ENCODE results near the gene SSR3. TPM values are rescaled to one million over a fixed set of nuclear protein-coding genes. Genes with fewer than 3 reads are reported as not detected.

Gene SSR3
- total and polyA plus RNA-seq, 11 donors: 112 to 900 (median 197) TPM

- peak in 1 of 4 donors; percentile 35 for ATAC-seq
- intact Hi-C loops (cut with DNase I): loop anchor here in 9 of 10 donors (1.0 to 10.0 kb wide), 12 partner anchors 51 to 581 kb away; partner anchors contain the start of genes TIPARP (in 5 of the 9) and LEKR1 (in 2 of the 9)
- Histone ChIP-seq H3K27ac (peak overlapping the region; percentile 84 to 98 (median 93)), H3K4me3 (peak overlapping the region; percentile 81 to 98 (median 90)), H3K27me3 (no peaks in the 10 kb centered on the region), H3K9me3 (no peaks in the 10 kb centered on the region), H3K4me1 (peaks cover 8 to 65% (median 51%) of the 10 kb centered on the region in 12 donors), H3K36me3 (peaks cover 0 to 45% (median 33%) of the 10 kb centered on the region in 9 donors)
- no peak for TF ChIP-seq CTCF (IDR thresholded peaks at IDR 0.05)
- no peak for TF ChIP-seq POLR2A (IDR thresholded peaks at IDR 0.05)
- DNase-seq: no peak
- WGBS, 4 donors: 20 to 26% (median 23%) methylated on average over 11 of the region's 11 CpGs
These were observed 1.1 kb downstream of the SSR3 start for GRCh38 chr3:156553705-156554356.

- peak overlapping the region in 2 of 12 donors; percentile 26 to 98 for H3K27ac ChIP-seq
- ATAC-seq: no peak
These were observed 1.9 kb downstream of the SSR3 start for GRCh38 chr3:156552973-156553372.

GRCh38 chr3:156551746-156552145 lies 3.2 kb downstream of the SSR3 start:
- H3K4me1 ChIP-seq: peaks cover 13 to 76% (median 70%) of the 10 kb centered on the region in 12 donors
- no peak for ATAC-seq
- H3K36me3 ChIP-seq: peaks cover 0 to 66% (median 51%) of the 10 kb centered on the region in 9 donors
- WGBS, 4 donors: 46 to 55% (median 50%) methylated on average over 4 of the region's 4 CpGs
- TF ChIP-seq CTCF (IDR thresholded peaks at IDR 0.05) (no peak), POLR2A (IDR thresholded peaks at IDR 0.05) (no peak)
- H3K27me3 ChIP-seq: no peaks in the 10 kb centered on the region
- DNase-seq: no peak
- peak overlapping the region in 11 of 12 donors; percentile 5 to 50 (median 39) for H3K27ac ChIP-seq
- H3K9me3 ChIP-seq: no peaks in the 10 kb centered on the region
- intact Hi-C loops (cut with DNase I): loop anchor here in 7 of 10 donors (5.0 to 10.0 kb wide), 9 partner anchors 53 to 583 kb away; partner anchors contain the start of genes TIPARP (in 3 of the 7) and LEKR1 (in 2 of the 7)
- peak overlapping the region in 2 of 12 donors; percentile 1 to 90 for H3K4me3 ChIP-seq

More at GRCh38 chr3:156552973-156553372, 1.9 kb downstream of the SSR3 start:
- intact Hi-C loops (cut with DNase I): loop anchor here in 7 of 10 donors (5.0 to 10.0 kb wide), 9 partner anchors 52 to 582 kb away; partner anchors contain the start of genes TIPARP (in 3 of the 7) and LEKR1 (in 2 of the 7)
- peaks cover 0 to 53% (median 41%) of the 10 kb centered on the region in 9 donors for H3K36me3 ChIP-seq
- H3K4me3 ChIP-seq: peak overlapping the region in 10 of 12 donors; percentile 4 to 98 (median 88)
- WGBS, 4 donors: 51 to 69% (median 62%) methylated on average over 2 of the region's 2 CpGs
- no peaks in the 10 kb centered on the region for H3K9me3 ChIP-seq
- H3K27me3 ChIP-seq: no peaks in the 10 kb centered on the region
- DNase-seq: no peak
- TF ChIP-seq CTCF (IDR thresholded peaks at IDR 0.05) (no peak), POLR2A (IDR thresholded peaks at IDR 0.05) (no peak)
- H3K4me1 ChIP-seq: peaks cover 8 to 71% (median 58%) of the 10 kb centered on the region in 12 donors

- intact Hi-C loops (cut with DNase I): loop anchor here in 7 of 10 donors (5.0 to 10.0 kb wide), 9 partner anchors 54 to 584 kb away; partner anchors contain the start of genes TIPARP (in 3 of the 7) and LEKR1 (in 2 of the 7)
- peaks cover 13 to 81% (median 75%) of the 10 kb centered on the region in 12 donors for H3K4me1 ChIP-seq
- H3K36me3 ChIP-seq: peaks cover 0 to 70% (median 56%) of the 10 kb centered on the region in 9 donors
- H3K27ac ChIP-seq: peak overlapping the region in 11 of 12 donors; percentile 5 to 50 (median 39)
- TF ChIP-seq POLR2A (IDR thresholded peaks at IDR 0.05) (no peak), CTCF (IDR thresholded peaks at IDR 0.05) (no peak)
- peak overlapping the region in 2 of 12 donors; percentile 1 to 6 for H3K4me3 ChIP-seq
- ATAC-seq: no peak
- DNase-seq: no peak
- H3K9me3 ChIP-seq: no peaks in the 10 kb centered on the region
- 29 to 38% (median 34%) methylated on average over 4 of the region's 4 CpGs for WGBS, 4 donors
- H3K27me3 ChIP-seq: no peaks in the 10 kb centered on the region
These were observed 3.7 kb downstream of the SSR3 start for GRCh38 chr3:156551261-156551660.
